ENCODE data around the gene SYT17.
A peak's percentile ranks its signal among the peaks of the same experiment; 100 is the strongest.

The SYT17 gene

GRCh38 chr16:19269098-19269497 is 101.1 kb downstream of the SYT17 start:
- no peak for DNase-seq

GRCh38 chr16:19274165-19274797 is 106.2 kb downstream of the SYT17 start:
- DNase-seq: no peak

GRCh38 chr16:19278403-19278802 is 110.4 kb downstream of the SYT17 start:
- DNase-seq: no peak

- no peak for DNase-seq
Measured at GRCh38 chr16:19281246-19281645, 113.2 kb downstream of the SYT17 start.

GRCh38 chr16:19282101-19282500 is 114.1 kb downstream of the SYT17 start:
- DNase-seq: no peak

GRCh38 chr16:19283637-19284036 is 115.6 kb downstream of the SYT17 start:
- peak; percentile 20 for DNase-seq

- DNase-seq: peak; percentile 85
Measured at GRCh38 chr16:19284207-19284606, 116.2 kb downstream of the SYT17 start.

GRCh38 chr16:19285431-19285830 is 117.4 kb downstream of the SYT17 start, which contains the start of gene CLEC19A:
Gene CLEC19A (plus strand): TSS chr16:19285731. CDS start chr16:19285852, 121 bp downstream.
- no peak for DNase-seq

- DNase-seq: no peak
Measured at GRCh38 chr16:19286827-19287226, 118.8 kb downstream of the SYT17 start.

- DNase-seq: no peak
Measured at GRCh38 chr16:19287241-19287640, 119.2 kb downstream of the SYT17 start.

- DNase-seq: no peak
Measured at GRCh38 chr16:19288872-19289799, 121.1 kb downstream of the SYT17 start.

- DNase-seq: peak; percentile 20
Measured at GRCh38 chr16:19289811-19290485, 121.9 kb downstream of the SYT17 start.

GRCh38 chr16:19290860-19291259 is 122.8 kb downstream of the SYT17 start:
- DNase-seq: no peak

GRCh38 chr16:19291475-19291874 is 123.4 kb downstream of the SYT17 start:
- DNase-seq: no peak

- no peak for DNase-seq
Measured at GRCh38 chr16:19292186-19292585, 124.1 kb downstream of the SYT17 start.

GRCh38 chr16:19294156-19294649 is 126.2 kb downstream of the SYT17 start:
- no peak for DNase-seq

- DNase-seq: no peak
Measured at GRCh38 chr16:19295393-19295792, 127.4 kb downstream of the SYT17 start.

- DNase-seq: no peak
Measured at GRCh38 chr16:19297454-19297853, 129.4 kb downstream of the SYT17 start.

GRCh38 chr16:19299565-19299964 is 131.5 kb downstream of the SYT17 start:
- DNase-seq: no peak

GRCh38 chr16:19301931-19302330 is 133.9 kb downstream of the SYT17 start:
- DNase-seq: no peak

- DNase-seq: no peak
Measured at GRCh38 chr16:19304750-19305149, 136.7 kb downstream of the SYT17 start.

- DNase-seq: no peak
Measured at GRCh38 chr16:19305443-19305842, 137.4 kb downstream of the SYT17 start.

- no peak for DNase-seq
Measured at GRCh38 chr16:19307587-19308241, 139.7 kb downstream of the SYT17 start.
